Thymus (tissue), 11 donors: ENCODE measurements around the gene GRHL1. TPM values are rescaled to one million over a fixed set of nuclear protein-coding genes. Genes with fewer than 3 reads are reported as not detected.

Experiments used
- DNase-seq, 9 donors: peaks; one replicate each; pipeline ENCODE4 v3.0.0-alpha.2; 2013; ENCODE audit warnings: low spot score in 9 of 9, low read depth in 6 of 9, missing footprints in 1 of 9
- H3K27ac ChIP-seq, 2 donors: one replicate each; pipeline ENCODE4 v1.5.1; 2013; ENCODE audit warnings: control low read depth in 1 of 2, low read depth in 1 of 2, low read length in 1 of 2, mild to moderate bottlenecking in 1 of 2, moderate library complexity in 1 of 2
- H3K27me3 ChIP-seq, 2 donors: one replicate each; pipeline ENCODE4 v1.5.1; 2013; ENCODE audit warnings: low read length in 1 of 2; ENCODE audit not compliant: control insufficient read depth in 2 of 2, insufficient read depth in 1 of 2
- H3K36me3 ChIP-seq, 2 donors: one replicate each; pipeline ENCODE4 v1.5.1; 2013; ENCODE audit warnings: low read length in 1 of 2, mild to moderate bottlenecking in 1 of 2, moderate library complexity in 1 of 2; ENCODE audit not compliant: control insufficient read depth in 2 of 2, insufficient read depth in 2 of 2
- H3K4me1 ChIP-seq, 2 donors: one replicate each; pipeline ENCODE4 v1.5.1; 2013; ENCODE audit warnings: low read length in 2 of 2; ENCODE audit not compliant: control insufficient read depth in 2 of 2, insufficient read depth in 2 of 2
- H3K4me3 ChIP-seq, 2 donors: one replicate each; pipeline ENCODE4 v1.5.1; 2013; ENCODE audit warnings: low read length in 2 of 2, control low read depth in 1 of 2, mild to moderate bottlenecking in 1 of 2
- H3K9me3 ChIP-seq, 2 donors: one replicate each; pipeline ENCODE4 v1.5.1; 2013; ENCODE audit warnings: low read length in 1 of 2, mild to moderate bottlenecking in 1 of 2; ENCODE audit not compliant: control insufficient read depth in 2 of 2, insufficient read depth in 1 of 2
- WGBS: extraction: QIAGEN DNeasy Blood & Tissue Kit; methylation state at CpG from one replicate; pipeline ENCODE4 v1.1.7; 2013; 5-methylcytosine and 5-hydroxymethylcytosine counted together
- polyA plus RNA-seq: library from polyadenylated mRNA; stranded (reverse); fragments of 200-250 nt; gene quantifications from one replicate; pipeline ENCODE4 v1.2.3, GENCODE V29; 2013
- total RNA-seq: library from RNA; stranded (reverse); fragments of 120-200 nt; gene quantifications from one replicate; pipeline ENCODE4 v1.2.4, GENCODE V29; 2013
- donor health status: healthy.

The GRHL1 gene
- total and polyA plus RNA-seq, 2 donors: 1.2 to 7.9 TPM

DNA sequence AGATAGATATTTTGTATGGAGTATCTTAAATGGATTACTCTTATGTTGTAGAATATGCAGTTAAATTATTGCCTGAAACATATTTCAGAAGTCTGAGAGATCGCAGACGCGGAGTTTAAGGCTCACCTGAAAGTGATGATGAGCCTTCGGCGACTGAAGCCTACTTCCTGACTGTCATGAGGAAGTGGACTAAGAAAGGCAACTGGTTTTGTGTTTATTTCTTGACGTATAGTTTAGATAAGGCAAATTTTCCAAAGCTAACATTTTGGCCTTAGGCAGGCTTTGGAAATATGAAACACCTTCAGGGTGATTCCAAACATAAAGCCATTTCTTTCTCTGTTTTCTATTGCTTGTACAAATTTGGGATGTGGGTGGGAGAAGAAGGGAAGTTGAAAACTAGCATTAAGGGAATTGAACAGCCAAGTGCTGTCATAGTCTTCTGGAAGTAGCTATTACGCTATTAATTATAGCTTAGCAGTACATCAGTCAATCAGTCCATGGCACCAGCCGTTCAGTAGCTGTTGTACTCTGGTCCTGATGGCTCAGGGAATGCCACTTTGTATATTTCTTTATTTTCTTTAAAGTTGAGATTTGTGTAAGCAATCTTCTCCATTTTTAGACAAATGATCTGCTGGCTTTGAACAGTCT lies 1.5 kb downstream of the GRHL1 start:
- Histone ChIP-seq H3K27ac (no peak overlapping the region), H3K27me3 (peaks cover 38 to 60% of the 10 kb centered on the region in 2 donors), H3K9me3 (no peaks in the 10 kb centered on the region), H3K4me3 (no peak overlapping the region), H3K4me1 (peaks cover 8% of the 10 kb centered on the region in 2 donors), H3K36me3 (no peaks in the 10 kb centered on the region)
- DNase-seq: no peak
- WGBS: 87% methylated on average over 8 of the region's 8 CpGs

DNA sequence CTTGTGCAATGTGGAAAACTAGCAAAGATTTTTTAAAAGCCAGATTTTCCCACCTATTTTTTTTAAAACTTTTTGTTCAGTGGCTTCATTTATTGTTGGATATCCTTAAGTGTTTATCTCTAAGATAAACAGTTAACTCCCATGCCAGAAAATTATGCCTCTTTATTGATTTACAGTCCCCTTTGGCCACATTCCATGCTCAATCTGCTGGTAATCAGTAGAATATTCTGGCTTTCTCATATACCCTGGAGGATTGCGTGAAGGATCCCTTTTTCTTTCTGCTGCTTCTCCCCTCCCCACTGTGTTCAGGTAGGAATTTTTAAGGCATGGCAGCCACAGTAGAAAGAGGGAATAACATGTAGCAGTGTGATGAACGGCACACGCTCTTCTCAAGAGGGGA lies 2.6 kb downstream of the GRHL1 start:
- 95% methylated on average over 3 of the region's 3 CpGs for WGBS
- H3K27ac ChIP-seq: no peak overlapping the region
- peaks cover 38 to 53% of the 10 kb centered on the region in 2 donors for H3K27me3 ChIP-seq
- no peak for DNase-seq
- H3K4me1 ChIP-seq: peaks cover 8% of the 10 kb centered on the region in 2 donors
- H3K9me3 ChIP-seq: no peaks in the 10 kb centered on the region
- no peak overlapping the region for H3K4me3 ChIP-seq
- no peaks in the 10 kb centered on the region for H3K36me3 ChIP-seq

DNA sequence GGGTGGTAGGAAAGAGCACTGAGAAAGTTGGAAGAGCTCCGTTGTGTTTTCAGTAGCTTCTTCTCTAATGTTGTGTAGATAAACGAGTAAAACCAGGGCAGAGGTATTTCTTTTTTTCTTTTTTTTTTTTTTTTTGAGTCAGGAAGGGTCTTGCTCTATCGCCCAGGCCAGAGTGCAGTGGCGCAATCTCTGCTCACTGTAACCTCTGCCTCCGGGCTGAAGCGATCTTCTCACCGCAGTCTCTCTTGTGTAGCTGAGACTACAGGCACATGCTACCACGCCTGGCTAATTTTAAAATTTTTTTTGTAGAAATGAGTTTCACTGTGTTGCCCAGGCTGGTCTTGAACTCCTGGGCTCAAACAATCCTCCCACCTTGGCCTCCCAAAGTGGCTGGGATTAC lies 6.6 kb downstream of the GRHL1 start:
- Histone ChIP-seq H3K27ac (no peak overlapping the region), H3K4me1 (no peaks in the 10 kb centered on the region), H3K27me3 (peaks cover 12 to 21% of the 10 kb centered on the region in 2 donors), H3K4me3 (no peak overlapping the region), H3K9me3 (no peaks in the 10 kb centered on the region), H3K36me3 (no peaks in the 10 kb centered on the region)
- 94% methylated on average over 8 of the region's 8 CpGs for WGBS
- no peak for DNase-seq

- H3K4me1 ChIP-seq: no peaks in the 10 kb centered on the region
- H3K9me3 ChIP-seq: no peaks in the 10 kb centered on the region
- no peak for DNase-seq
- H3K36me3 ChIP-seq: no peaks in the 10 kb centered on the region
- no peak overlapping the region for H3K4me3 ChIP-seq
- WGBS: 97% methylated on average over 3 of the region's 3 CpGs
- H3K27me3 ChIP-seq: peaks cover 5 to 10% of the 10 kb centered on the region in 2 donors
- no peak overlapping the region for H3K27ac ChIP-seq
Observed at GRCh38 chr2:9959262-9959661, 7.8 kb downstream of the GRHL1 start.

GRCh38 chr2:9961013-9961412 lies 9.5 kb downstream of the GRHL1 start:
- Histone ChIP-seq H3K36me3 (no peaks in the 10 kb centered on the region), H3K9me3 (no peaks in the 10 kb centered on the region), H3K4me3 (no peak overlapping the region), H3K4me1 (peaks cover 0 to 5% of the 10 kb centered on the region in 2 donors), H3K27me3 (no peaks in the 10 kb centered on the region), H3K27ac (no peak overlapping the region)
- no peak for DNase-seq
- WGBS: 94% methylated on average over 10 of the region's 10 CpGs

GRCh38 chr2:9964334-9964980 lies 13.0 kb downstream of the GRHL1 start:
- H3K36me3 ChIP-seq: no peaks in the 10 kb centered on the region
- no peak for DNase-seq
- H3K4me1 ChIP-seq: peaks cover 0 to 22% of the 10 kb centered on the region in 2 donors
- no peaks in the 10 kb centered on the region for H3K27me3 ChIP-seq
- no peaks in the 10 kb centered on the region for H3K9me3 ChIP-seq
- H3K27ac ChIP-seq: no peak overlapping the region
- 96% methylated on average over 7 of the region's 7 CpGs for WGBS
- no peak overlapping the region for H3K4me3 ChIP-seq

- Histone ChIP-seq H3K9me3 (no peaks in the 10 kb centered on the region), H3K27me3 (no peaks in the 10 kb centered on the region), H3K36me3 (no peaks in the 10 kb centered on the region), H3K4me3 (no peak overlapping the region), H3K27ac (no peak overlapping the region), H3K4me1 (peaks cover 0 to 22% of the 10 kb centered on the region in 2 donors)
- 89% methylated on average over 8 of the region's 8 CpGs for WGBS
- DNase-seq: peak in 1 of 9 donors; percentile 16
Observed at GRCh38 chr2:9965119-9965822, 13.8 kb downstream of the GRHL1 start.

DNA sequence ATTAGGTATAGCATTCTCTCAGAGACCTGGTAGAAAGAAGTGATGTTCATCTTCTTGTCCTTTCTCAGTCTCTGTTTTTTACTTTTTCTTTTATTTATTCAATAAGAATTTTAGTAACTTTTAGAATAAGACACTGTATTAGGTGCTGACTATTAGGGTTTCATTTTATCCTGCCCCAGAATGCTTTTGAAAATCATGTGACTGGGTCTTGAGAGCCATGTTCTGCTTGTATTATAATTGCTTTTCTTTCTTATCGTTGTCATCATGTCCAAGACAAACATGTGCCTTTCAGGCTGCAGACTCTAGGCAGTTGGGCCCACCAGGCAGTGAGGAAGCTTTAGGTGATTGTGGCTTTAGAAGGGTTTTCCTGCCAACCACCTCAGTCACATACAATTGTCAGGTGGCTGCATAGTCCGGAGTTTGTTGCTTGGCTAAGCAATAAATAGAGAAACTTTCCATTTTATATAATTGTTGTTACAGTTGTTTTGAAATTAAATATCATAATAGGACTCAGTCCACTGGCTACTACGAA lies 15.1 kb downstream of the GRHL1 start:
- Histone ChIP-seq H3K9me3 (no peaks in the 10 kb centered on the region), H3K36me3 (no peaks in the 10 kb centered on the region), H3K27ac (no peak overlapping the region), H3K27me3 (no peaks in the 10 kb centered on the region), H3K4me3 (no peak overlapping the region), H3K4me1 (peaks cover 0 to 22% of the 10 kb centered on the region in 2 donors)
- 34% methylated on average over 3 of the region's 3 CpGs for WGBS
- DNase-seq: no peak
